ENCODE measurements around the gene LARP4.
"Not testable (repeated sequence)": the region's sequence is repeated elsewhere in the genome, so short reads cannot be mapped to it uniquely, and the experiment has no call there.

LARP4 gene

DNA sequence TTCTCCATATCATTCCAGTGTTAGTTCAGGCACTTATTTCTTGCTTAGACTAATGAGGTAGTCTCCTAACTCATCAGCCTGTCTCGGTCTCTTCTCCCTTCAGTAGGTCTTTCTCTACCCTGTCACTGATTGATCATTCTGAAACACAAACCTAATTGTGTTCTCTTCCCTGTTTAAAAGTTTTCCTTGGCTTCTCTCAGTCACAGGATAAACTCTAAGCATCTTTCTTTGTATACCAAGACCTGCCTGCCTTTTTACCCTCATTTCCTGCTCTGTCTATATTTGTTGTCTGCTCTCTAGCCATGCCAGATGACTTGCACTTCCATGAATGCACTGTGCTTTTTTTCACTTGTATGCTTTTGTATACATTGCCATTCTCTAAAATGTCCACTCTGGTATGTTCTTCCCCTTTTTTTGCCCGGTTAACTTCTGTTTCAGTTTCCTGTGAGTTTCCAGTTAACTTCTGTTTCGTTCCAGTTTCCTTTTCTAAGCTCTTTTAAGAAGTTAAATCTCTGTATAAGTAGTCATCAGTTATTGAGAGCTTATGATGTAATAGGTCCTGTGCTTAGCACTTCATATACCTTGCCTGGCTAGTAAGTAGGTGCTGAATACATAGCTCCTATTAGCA lies 116.8 kb downstream of the LARP4 start:
- in situ Hi-C loops (cut with HindIII; ENCODE audit: low sequenced_read_pairs) = no loop called here
- DNase-seq (ENCODE audit: low read depth) = no peak
- H3K4me3 ChIP-seq (ENCODE audit: low read depth, low read length) = no peak overlapping the region
- TF ChIP-seq, protein P1, sequence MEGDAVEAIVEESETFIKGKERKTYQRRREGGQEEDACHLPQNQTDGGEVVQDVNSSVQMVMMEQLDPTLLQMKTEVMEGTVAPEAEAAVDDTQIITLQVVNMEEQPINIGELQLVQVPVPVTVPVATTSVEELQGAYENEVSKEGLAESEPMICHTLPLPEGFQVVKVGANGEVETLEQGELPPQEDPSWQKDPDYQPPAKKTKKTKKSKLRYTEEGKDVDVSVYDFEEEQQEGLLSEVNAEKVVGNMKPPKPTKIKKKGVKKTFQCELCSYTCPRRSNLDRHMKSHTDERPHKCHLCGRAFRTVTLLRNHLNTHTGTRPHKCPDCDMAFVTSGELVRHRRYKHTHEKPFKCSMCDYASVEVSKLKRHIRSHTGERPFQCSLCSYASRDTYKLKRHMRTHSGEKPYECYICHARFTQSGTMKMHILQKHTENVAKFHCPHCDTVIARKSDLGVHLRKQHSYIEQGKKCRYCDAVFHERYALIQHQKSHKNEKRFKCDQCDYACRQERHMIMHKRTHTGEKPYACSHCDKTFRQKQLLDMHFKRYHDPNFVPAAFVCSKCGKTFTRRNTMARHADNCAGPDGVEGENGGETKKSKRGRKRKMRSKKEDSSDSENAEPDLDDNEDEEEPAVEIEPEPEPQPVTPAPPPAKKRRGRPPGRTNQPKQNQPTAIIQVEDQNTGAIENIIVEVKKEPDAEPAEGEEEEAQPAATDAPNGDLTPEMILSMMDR (IDR thresholded peaks at IDR 0.05; ENCODE audit: low read depth, low read length, missing control alignments) = no peak

DNA sequence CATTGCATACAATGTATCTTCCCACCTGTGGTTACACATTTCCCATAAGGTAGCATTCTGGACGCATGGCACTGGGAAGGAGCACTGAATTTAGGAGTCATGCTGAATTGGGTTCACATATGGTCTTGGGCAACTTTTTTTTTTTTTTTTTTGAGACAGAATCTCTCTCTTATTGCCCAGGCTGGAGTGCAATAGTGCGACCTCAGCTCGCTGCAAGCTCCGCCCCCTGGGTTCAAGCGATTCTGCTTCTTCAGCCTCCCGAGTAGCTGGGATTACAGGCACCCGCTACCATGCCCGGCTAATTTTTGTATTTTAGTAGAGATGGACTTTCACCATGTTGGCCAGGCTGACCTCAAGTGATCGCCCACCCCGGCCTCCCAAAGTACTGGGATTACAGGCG lies 117.4 kb downstream of the LARP4 start:
- no peak for DNase-seq (ENCODE audit: low read depth)
- TF ChIP-seq, protein P1 (IDR thresholded peaks at IDR 0.05; ENCODE audit: low read depth, low read length, missing control alignments) = no peak
- no peak overlapping the region for H3K4me3 ChIP-seq (ENCODE audit: low read depth, low read length)
- in situ Hi-C loops (cut with HindIII; ENCODE audit: low sequenced_read_pairs) = no loop called here

DNA sequence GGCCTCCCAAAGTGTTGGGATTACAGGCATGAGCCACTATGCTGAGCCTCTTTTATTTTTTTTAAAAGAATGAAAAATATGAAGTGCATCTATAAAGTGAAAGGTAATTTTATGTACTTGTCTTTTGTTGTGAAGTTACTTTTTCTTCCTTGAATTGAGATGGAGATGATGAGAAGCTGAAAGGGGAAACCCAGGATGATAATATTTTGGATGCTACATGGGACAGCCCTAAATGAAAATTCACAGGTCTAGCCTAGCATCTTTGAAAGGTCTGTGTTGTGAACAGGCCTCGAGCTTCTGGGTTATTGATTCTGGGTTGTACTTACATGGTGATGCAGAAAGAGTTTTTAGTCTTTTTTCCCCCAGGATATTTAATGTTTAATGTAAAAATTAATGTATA lies 118.7 kb downstream of the LARP4 start:
- H3K4me3 ChIP-seq (ENCODE audit: low read depth, low read length) = no peak overlapping the region
- DNase-seq (ENCODE audit: low read depth) = no peak
- in situ Hi-C loops (cut with HindIII; ENCODE audit: low sequenced_read_pairs) = no loop called here
- TF ChIP-seq, protein P1 (IDR thresholded peaks at IDR 0.05; ENCODE audit: low read depth, low read length, missing control alignments) = no peak

DNA sequence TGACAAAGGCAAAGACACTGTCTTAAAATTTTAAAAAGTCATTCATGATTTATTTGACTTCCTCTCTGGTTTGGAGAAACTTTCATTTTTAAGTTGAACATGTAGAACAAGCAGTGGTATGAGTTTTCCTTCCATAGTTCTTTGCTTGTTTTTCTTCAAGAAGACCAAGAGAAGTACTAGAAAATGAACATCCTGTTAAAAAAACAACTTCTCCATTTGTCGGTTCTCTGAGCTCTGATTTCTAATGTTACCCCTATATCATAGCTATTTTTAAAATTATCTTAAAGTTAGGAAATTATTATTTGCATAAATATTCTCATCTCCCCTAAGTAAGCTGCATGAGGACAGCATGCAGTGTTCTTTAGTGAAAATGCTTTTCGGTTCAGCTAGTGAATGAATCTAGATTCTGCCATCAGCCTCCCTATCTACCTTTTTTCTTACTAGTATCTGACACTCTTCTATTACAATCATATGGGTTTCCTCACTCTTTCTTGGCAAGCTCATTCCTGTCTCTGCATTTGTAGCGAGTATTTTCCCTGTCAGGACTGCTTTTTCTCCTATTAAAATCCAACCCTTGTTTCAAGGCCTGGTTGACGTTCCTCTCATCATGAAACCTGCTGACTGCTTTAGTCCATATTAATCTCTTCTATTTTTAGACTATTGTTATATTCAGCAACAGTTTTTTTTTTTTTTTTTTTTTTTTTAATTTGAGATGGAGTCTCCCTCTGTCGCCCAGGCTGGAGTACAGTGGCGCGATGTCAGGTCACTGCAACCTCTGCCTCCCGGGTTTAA lies 119.9 kb downstream of the LARP4 start:
- H3K4me3 ChIP-seq (ENCODE audit: low read depth, low read length) = no peak overlapping the region
- TF ChIP-seq, protein P1 (IDR thresholded peaks at IDR 0.05; ENCODE audit: low read depth, low read length, missing control alignments) = no peak
- in situ Hi-C loops (cut with HindIII; ENCODE audit: low sequenced_read_pairs) = no loop called here
- DNase-seq (ENCODE audit: low read depth) = no peak

DNA sequence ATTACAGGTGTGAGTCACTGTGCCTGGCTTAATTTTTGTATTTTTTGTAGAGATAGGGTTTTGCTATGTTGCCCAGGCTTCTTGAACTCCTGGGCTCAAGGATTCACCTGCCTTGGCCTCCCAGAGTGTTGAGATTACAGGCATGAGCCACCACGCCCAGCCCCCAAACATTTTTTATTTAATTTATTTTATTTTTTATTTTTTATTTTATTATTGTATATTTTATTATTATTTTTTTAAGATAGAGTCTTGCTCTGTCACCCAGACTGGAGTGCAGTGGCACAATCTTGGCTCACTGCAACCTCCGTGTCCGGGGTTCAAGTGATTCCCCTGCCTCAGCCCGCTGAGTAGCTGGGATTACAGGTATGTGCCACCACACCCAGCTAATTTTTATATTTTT lies 121.1 kb downstream of the LARP4 start:
- in situ Hi-C loops (cut with HindIII; ENCODE audit: low sequenced_read_pairs); H3K4me3 ChIP-seq (ENCODE audit: low read depth, low read length); DNase-seq (ENCODE audit: low read depth): not testable (repeated sequence)

DNA sequence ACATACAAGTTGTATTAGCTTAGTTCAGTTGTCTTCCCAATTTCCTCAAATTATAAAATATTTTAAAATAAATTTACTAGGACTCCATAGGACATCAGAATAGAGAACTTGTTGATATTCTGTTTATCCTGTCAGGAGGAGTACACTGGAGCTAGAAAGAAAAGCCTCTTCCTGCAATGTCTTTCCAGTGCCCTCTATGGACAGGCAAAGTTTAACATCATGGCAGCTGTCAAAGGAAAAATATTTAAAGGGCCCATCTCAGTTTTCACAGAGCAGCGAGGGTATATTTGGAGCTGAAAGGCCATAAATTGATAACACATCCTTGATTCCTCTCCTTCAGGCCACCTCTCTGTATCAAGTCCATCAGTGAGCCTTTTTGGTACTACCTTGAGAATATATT lies 123.1 kb downstream of the LARP4 start:
- H3K4me3 ChIP-seq (ENCODE audit: low read depth, low read length) = no peak overlapping the region
- TF ChIP-seq, protein P1 (IDR thresholded peaks at IDR 0.05; ENCODE audit: low read depth, low read length, missing control alignments) = no peak
- in situ Hi-C loops (cut with HindIII; ENCODE audit: low sequenced_read_pairs) = no loop called here
- no peak for DNase-seq (ENCODE audit: low read depth)

DNA sequence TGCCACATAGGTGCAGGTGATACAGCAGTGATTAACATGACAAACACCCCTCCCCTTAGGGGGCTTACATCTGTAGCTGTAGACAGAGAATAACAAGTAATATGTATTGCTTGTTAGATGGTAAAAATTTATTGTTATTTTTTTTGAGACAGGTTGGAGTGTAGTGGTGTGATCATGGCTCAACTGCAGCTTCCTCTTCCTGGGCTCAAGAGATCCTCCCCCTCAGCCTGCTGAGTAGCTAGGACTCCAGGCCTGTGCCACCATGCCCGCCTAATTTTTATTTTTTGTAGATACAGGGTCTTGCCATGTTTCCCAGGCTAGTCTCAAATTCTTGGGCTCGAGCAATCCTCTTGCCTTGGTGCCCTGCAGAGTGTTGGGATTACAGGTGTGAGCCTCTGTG lies 123.9 kb downstream of the LARP4 start:
- TF ChIP-seq, protein P1 (IDR thresholded peaks at IDR 0.05; ENCODE audit: low read depth, low read length, missing control alignments) = no peak
- in situ Hi-C loops (cut with HindIII; ENCODE audit: low sequenced_read_pairs) = no loop called here
- DNase-seq (ENCODE audit: low read depth) = no peak

More for the DNA sequence above, 123.9 kb downstream of the LARP4 start:
- H3K4me3 ChIP-seq (ENCODE audit: low read depth, low read length) = no peak overlapping the region

Data from astrocyte of the cerebellum (primary cell).